Daoy (cell line): ENCODE measurements around the gene AGBL5. TPM values are rescaled to one million over a fixed set of nuclear protein-coding genes. Genes with fewer than 3 reads are reported as not detected.

ENCODE experiments used
- DNase-seq: peaks from one replicate; pipeline ENCODE4 v3.0.0-alpha.2; 2015; ENCODE audit warnings: low read depth
- total RNA-seq: library from RNA; depleted of rRNA; stranded (reverse); fragments of >200 nt; shearing (Covaris generic); gene quantifications from 2 replicates; pipeline ENCODE4 v1.2.3, GENCODE V29; 2014

The AGBL5 gene
- total RNA-seq, 1 experiment from 2014 or later = 22.5 TPM

GRCh38 chr2:27023740-27024139, 27.7 kb upstream of the AGBL5 start:
- DNase-seq = no peak

DNA sequence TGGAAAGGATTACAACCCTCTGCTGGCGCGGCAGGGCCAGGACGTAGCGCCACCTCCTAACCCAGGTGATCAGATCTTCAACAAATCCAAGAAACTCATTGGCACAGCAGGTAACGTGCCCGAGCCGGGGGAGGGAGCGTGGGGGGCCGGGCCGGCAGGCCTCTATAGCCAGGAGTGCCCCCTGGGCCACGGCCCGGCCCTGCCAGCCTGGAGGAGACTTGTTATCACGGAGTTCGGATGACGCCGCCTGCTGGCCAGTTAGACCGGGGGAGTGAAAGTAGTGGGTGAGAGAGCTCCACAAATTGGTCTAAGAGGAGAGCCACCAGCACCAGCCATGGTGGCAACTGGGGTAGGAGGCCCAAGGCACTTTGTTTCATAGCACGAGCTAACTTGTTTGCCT, 27.3 kb upstream of the AGBL5 start:
- DNase-seq = peak; percentile 37

DNA sequence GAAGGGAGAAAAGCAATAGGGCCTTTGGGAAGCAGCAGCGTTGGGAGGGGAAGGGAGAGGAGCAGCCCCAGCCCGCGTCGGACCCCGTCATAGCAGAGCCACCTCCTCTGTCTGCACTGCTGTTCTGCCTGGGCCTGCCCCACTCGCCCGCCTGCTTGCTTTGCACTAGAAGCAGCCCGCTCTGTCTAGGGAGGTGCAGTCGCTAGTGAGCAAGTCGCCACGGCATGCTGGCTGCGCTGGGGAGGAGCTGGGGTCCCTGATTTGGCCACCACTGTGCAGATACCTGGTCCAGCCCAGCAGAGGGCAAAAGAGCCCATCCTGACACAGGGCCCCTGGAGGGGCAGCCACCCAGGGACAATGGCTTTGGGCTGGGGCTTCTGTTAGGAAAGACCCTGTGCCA, 26.7 kb upstream of the AGBL5 start:
- DNase-seq = no peak

- DNase-seq = no peak
These were observed 26.1 kb upstream of the AGBL5 start for GRCh38 chr2:27025281-27025800.

DNA sequence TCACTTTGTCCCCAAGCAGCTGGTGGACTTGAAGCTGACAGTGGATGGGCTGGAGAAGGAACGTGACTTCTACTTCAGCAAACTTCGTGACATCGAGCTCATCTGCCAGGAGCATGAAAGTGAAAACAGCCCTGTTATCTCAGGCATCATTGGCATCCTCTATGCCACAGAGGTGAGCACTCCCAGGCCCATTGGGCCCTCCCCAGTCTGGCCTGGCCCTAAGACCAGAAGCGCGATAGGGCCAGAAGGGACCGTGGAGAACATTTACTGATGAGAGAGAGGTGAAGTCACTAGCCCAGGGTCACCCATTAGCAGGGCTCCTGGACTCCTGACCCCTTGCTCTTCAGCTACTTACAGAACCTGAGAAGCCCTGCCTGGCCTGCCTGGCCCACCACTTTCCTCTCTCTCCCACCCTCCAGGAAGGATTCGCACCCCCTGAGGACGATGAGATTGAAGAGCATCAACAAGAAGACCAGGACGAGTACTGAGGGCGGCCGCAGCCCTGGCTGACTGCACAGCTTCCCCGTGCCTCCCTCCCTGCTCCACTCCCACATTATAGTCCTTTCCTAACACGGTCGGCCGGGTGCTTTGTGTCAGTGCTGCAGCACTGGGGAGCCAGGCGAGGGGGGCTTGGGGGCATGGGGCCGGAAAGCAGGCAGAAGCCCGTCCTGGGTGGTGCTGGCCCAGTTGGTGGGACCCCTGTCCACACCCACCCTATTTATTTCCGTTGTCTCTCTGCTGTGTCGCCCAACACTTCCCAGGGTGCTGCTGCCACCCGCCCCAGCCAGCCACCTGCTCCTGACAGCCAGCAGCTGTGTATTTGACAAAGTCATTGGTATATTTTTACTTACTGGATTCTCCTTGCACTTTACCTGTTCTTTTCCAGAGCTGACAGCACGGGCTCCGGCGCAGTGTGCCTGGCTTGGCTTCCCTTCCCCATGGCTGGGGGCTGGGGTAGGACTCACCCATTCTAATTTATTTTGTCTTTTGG, 25.3 kb upstream of the AGBL5 start:
- no peak for DNase-seq

- no peak for DNase-seq
These were observed 24.2 kb upstream of the AGBL5 start for GRCh38 chr2:27027211-27027651.

DNA sequence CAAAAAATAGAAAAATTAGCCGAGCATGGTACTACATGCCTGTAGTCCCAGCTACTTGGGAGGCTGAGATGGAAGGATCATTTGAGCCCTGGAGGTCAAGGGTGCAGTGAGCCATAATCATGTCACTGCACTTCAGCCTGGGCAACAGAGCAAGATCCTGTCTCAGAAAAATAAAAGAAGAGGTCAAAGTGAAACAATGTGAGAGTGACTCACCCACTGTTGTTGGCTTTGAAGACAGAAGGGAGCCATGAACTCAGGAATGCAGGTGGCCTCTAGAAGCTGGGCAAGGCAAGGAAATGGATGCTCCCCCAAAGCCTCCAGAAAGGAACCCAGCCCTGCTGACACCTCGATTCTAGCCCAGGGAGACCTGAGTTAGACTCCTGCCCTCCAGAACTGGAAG, 22.4 kb upstream of the AGBL5 start:
- DNase-seq = no peak

DNA sequence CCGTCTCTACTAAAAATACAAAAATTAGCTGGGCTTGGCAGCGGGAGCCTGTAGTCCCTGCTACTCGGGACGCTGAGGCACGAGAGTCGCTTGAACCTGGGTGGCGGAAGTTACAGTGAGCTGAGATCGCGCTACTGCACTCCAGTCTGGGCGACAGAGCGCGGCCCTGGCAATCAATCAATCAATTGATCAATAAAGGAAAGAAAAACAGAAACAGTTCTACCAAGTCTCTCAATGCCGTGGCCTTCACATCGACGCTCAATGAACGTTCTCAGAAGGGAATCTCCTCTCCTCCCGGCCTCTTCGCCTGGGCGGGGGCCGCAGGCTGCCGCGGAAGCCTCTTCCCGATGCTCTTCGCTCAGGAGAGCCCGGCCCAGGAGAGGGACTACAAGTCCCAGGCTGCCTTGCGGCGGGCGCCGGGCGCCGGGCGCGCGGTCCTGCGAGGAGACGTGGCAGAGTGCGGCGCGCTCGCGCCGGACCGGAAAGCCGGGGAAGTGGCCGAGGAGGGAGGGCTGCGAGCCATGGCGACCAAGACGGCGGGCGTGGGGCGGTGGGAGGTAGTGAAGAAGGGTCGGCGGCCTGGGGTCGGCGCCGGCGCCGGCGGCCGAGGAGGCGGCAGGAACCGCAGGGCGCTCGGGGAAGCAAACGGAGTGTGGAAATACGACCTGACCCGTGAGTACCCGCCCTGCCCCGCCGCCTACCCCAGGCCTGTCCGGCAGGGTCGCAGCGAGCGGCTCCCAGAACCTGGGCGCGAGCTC, 18.8 kb upstream of the AGBL5 start, which contains the start of gene TMEM214:
Gene TMEM214, plus strand, starts transcription at position 471 of the 758 bp plus-strand sequence. Its CDS starts 51 bp downstream, at position 522.
- peak; percentile 91 for DNase-seq

DNA sequence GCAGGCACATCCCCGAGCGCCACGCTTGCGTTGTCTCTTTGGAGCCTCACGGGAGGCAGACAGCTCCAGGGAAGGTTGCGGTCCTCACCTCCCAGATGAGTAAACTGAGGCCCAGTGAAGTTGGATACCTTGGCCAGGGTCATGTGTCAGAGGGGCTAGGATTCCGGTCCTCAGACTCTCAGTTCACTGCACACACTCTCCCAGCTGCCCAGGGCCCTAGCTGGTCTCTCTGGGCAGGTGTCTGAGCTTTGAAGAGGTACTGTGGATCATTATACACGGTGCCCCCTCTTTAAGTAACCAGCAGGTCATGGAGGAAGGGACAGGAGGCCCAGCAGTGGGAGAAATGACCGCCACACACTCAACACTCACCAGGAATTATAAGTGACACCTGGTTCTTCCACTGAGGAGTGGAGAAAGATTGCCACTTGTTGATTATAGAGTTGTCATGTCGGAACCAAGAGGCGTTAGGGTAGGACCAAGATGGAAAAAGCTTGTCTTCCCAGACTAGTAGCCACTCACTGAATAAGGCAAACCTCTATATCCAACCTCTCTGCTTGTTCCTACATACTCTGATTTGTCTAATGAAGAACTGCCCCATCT, 18.1 kb upstream of the AGBL5 start:
- DNase-seq = no peak

DNA sequence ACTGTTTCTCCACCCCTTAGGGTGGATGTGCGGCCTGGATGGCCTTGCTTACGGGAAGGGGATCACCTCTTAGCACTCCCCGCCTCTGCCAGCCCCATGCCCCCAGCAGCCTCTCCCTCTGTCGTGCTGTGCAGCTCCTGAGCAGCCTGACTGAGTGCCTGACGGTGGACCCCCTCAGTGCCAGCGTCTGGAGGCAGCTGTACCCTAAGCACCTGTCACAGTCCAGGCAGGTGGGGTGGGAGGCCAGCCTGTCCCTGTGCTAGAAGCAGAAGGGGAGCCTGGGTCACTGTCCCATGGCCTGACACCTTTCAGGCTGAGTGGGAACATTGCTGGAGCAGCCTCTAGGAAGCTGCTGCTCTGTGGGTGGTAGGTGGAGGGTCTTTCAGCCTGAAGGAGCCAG, 13.5 kb upstream of the AGBL5 start:
- no peak for DNase-seq

DNA sequence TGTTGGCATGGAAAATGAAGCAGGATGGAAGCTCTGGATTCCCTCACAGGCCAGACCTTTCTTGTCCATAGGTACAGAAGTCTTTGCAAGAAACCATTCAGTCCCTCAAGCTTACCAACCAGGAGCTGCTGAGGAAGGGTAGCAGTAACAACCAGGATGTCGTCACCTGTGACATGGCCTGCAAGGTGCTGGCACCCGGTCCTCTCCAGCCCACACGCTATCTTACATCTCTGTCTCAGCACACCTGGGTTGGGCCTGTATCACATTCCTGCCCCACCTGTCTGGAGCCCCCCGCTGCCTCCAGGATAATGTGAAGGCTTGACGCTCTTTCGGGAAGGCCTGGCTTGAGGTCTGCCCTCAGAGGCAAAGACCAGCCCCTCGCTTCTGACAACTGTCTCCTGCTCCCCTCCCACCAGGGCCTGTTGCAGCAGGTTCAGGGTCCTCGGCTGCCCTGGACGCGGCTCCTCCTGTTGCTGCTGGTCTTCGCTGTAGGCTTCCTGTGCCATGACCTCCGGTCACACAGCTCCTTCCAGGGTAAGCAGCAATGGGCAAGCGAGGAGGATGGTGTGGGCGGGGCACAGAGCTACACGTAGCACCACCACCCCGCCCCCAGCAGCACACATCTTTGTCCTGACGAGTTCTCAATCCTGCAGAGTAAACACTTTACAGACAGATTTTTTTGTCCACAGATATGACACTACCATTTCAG, 12.7 kb upstream of the AGBL5 start:
- no peak for DNase-seq

DNA sequence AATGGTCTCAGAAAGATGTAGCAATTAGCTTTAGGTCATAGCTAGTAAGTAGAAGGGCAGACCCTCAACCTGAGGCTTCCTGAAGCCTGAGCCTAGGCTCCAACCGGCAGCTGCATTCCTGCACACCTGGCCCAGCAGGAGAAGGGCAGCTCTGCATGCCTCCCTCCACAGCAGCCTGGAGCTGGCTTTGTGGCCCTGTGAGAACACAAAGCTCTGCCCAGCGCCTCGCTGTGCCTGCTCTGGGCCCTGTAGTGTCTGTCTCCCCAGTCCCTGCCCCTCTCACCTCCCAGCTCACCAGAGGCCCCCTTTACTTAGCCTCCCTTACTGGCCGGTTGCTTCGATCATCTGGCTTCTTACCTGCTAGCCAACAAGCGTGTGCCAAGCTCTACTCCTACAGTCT, 12.0 kb upstream of the AGBL5 start:
- DNase-seq = no peak

GRCh38 chr2:27039871-27040270, 11.6 kb upstream of the AGBL5 start:
- DNase-seq = no peak

- DNase-seq = no peak
These were observed 11.2 kb upstream of the AGBL5 start for GRCh38 chr2:27040282-27040681.

- peak; percentile 73 for DNase-seq
These were observed 9.7 kb upstream of the AGBL5 start for GRCh38 chr2:27041752-27042151.

DNA sequence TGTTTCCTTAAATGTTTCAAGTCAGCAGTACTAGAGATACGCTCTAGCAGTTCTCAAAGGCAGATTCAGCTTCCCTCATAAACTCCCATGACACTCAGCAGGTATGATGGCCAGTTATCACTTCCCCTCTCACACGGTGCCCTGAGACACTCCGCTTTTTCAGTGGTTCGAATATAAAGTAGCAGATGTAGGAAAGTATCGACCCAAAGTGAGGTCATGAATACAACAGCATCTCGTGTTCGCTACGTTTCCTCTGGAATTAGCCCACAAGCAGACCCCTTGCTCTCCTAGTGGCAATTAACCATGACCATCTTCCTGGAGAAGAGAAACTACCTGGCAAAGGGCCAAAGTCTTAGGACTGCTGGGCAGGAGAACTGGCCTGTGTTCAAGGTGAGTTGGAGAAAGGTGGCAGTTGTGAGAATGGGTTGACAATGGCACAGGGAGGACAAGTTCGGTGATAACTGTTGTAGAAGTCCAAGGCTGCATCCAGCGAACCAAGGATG, 9.3 kb upstream of the AGBL5 start:
- DNase-seq = peak; percentile 39

DNA sequence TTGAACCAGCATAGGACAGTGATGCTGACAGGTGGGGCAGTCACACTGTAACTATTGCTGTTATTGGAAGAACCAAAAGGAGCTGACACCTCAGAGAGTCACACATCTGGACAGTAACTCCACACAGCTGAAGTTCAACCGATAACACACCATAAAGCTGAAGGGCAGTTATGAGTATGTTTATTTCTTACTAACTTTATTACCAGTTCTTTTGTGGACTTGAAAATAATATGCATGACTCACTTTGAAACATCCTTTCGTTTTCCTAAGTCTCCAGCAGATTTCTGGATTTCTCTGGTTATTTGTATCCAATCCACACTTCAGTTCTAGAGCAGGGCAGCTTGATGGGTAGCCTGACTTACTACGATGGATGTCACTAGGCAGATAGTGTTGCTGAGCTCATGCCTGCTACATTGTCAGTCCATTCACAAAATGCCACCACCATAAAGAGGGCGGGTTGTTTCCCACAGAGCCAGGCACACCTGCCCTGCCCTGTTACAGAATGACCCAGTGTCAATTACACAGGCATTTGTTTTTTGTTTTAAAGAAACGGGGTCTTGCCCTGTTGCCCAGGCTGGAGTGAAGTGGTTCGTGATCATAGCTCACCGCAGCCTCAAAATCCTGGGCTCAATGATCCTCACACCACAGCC, 8.4 kb upstream of the AGBL5 start:
- DNase-seq = no peak

- DNase-seq = peak; percentile 66
These were observed 1.8 kb upstream of the AGBL5 start for GRCh38 chr2:27049422-27050280.

- peak; percentile 93 for DNase-seq
These were observed 1.0 kb upstream of the AGBL5 start for GRCh38 chr2:27050281-27050995.
